Gastroesophageal sphincter (tissue), 3 donors: ENCODE results near the gene ASIC3.

Source experiments
- EP300 ChIP-seq: sonication (generic); formaldehyde crosslinking; IDR thresholded peaks from one replicate; pipeline ENCODE4 v1.6.1; 2017; ENCODE audit warnings: antibody characterized with exemption, mild to moderate bottlenecking
- POLR2AphosphoS5 ChIP-seq: sonication (generic); formaldehyde crosslinking; IDR thresholded peaks from one replicate; pipeline ENCODE4 v1.6.1; 2017; ENCODE audit warnings: antibody characterized with exemption
- TF ChIP-seq, protein P1 (sequence below), 4 experiments: fragments of 200-600 bp in 2 of 4; fragments of 450-650 bp in 2 of 4; sonication (generic) in 1 of 4; IDR thresholded peaks; one replicate each; pipeline ENCODE4 v1.5.1; 2017 to 2019; ENCODE audit warnings: antibody characterized with exemption in 4 of 4, mild to moderate bottlenecking in 2 of 4, moderate library complexity in 2 of 4

DNA sequence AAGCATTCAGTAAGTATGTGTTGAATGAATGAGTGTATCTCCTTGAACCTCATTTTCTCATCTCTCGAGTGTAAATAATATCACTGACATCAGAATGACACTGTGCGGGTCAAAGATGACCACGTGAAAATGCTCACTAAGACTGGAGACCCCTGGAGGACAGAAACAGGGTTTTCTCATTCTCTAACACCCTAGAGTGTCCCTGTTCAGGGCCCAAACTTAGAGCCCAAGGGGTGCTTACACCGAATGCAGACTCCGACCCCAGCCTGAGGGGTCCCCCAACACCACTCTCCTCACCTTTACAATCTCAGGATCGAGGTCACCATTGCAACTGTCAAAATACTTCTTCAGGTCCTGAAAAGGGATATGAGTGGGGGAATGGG, 7.9 kb downstream of the ASIC3 start:
- TF ChIP-seq, protein P1, sequence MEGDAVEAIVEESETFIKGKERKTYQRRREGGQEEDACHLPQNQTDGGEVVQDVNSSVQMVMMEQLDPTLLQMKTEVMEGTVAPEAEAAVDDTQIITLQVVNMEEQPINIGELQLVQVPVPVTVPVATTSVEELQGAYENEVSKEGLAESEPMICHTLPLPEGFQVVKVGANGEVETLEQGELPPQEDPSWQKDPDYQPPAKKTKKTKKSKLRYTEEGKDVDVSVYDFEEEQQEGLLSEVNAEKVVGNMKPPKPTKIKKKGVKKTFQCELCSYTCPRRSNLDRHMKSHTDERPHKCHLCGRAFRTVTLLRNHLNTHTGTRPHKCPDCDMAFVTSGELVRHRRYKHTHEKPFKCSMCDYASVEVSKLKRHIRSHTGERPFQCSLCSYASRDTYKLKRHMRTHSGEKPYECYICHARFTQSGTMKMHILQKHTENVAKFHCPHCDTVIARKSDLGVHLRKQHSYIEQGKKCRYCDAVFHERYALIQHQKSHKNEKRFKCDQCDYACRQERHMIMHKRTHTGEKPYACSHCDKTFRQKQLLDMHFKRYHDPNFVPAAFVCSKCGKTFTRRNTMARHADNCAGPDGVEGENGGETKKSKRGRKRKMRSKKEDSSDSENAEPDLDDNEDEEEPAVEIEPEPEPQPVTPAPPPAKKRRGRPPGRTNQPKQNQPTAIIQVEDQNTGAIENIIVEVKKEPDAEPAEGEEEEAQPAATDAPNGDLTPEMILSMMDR (IDR thresholded peaks at IDR 0.05) = no peak
- TF ChIP-seq EP300 (no peak), POLR2AphosphoS5 (no peak)
